Astrocyte of the hippocampus (primary cell): Measurements from ENCODE around the gene FAM222A.
A peak's percentile ranks its signal among the peaks of the same experiment; 100 is the strongest.

Experiments
- DNase-seq: peaks from one replicate; pipeline ENCODE4 v3.0.0; 2011; ENCODE audit warnings: low read depth, low spot score

FAM222A gene

DNA sequence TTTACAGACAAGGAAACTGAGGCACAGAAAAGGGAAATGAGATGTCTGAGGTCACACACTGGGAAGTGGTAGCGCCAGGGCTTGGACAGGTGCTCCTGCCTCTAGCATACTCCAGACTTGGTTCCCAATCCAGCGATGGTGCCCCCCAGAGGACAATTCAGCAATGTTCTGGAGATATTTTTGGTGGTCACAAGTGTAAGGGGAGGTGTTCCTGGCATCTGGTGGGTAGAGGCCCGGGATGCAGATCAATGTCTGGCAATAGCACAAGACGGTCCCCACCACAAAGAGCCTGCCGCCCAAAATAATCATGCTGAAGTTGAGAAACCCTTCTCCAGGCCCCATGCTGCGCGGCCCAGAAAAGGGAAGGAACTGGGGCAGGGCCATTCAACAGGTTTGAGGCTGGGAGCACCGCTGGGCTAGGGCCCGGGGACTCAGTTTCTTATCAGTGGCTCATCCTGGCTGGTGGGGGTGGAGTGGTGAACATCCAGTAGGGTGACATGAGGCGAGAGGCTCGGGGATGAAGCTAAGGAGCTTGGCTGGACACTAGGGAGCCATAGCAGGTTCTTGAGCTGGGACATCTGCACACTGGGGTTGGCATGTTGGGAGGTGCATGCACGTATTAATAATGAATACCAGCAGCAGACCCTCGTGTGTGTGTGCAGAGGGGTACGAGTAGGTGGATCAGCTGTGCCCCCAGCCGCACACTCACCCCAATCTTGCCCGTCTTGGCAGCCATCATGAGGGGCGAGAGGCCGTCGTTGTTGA, 84.5 kb downstream of the FAM222A start:
- DNase-seq: no peak

DNA sequence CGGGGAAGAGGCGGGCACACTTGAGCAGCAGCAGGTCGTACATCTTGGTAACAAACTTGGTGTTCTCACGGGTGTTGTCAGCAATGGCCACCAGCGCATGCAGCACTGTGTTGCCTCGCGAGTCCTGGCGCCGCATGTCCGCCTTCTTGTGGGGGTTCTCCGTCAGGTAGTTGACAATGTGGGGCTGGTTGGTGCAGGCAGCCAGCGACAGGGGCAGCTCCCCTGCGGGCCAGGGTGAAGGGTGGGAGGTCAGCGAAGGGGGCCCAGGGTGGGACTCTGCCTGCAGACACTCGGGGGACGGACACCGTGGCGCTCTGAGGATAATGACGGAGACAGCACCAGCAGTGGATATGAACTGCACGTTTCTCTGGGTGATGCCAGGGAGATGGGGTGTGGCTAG, 85.1 kb downstream of the FAM222A start:
- no peak for DNase-seq

GRCh38 chr12:109800536-109800935, 86.9 kb downstream of the FAM222A start:
- DNase-seq: no peak

GRCh38 chr12:109802828-109803227, 89.2 kb downstream of the FAM222A start:
- no peak for DNase-seq

- DNase-seq: no peak
Observed at GRCh38 chr12:109803678-109804077, 90.1 kb downstream of the FAM222A start.

DNA sequence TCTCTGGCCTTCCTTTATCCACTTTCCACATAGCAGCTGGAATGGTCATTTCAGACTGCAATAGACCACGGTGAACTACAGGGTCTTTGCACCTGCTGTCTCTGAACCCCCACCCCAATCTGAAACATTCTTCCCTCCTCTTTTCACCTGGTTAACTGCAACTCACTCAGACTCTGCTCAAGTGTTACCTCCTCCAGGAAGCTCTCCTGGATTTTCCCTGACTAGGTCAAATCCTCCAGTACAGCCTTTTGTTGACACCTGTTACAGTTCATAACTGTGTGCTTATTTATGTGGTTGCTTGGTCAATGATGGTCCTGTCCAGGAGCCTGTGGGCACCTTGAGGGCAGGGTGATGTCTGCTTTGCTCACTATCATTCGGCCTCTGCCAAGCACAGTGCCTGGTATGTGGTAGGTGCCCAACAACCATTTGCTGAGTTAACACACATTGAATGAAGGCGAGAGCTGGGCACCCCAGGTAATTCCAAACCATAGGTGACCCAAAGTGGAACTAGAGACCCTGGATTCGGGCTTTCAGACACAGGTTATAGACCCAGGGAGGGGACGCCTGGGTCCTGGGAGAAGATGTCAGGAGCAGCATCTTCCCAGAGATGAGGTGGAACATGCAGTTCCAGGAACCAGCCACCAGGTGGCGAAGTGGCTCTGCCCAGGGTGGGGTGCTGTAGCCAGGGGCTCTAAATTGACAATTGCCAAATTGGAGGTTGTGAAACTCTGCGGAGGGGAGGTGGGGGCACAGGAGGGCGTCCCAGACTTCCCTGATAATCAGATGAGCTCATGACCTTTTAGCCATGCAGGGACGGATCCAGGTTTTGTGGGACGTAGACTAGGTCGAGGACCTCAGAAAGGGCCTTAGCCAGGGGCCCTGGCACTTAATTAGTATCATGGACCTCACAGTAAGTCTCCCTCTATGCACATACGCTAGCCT, 91.5 kb downstream of the FAM222A start:
- peak; percentile 70 for DNase-seq

DNA sequence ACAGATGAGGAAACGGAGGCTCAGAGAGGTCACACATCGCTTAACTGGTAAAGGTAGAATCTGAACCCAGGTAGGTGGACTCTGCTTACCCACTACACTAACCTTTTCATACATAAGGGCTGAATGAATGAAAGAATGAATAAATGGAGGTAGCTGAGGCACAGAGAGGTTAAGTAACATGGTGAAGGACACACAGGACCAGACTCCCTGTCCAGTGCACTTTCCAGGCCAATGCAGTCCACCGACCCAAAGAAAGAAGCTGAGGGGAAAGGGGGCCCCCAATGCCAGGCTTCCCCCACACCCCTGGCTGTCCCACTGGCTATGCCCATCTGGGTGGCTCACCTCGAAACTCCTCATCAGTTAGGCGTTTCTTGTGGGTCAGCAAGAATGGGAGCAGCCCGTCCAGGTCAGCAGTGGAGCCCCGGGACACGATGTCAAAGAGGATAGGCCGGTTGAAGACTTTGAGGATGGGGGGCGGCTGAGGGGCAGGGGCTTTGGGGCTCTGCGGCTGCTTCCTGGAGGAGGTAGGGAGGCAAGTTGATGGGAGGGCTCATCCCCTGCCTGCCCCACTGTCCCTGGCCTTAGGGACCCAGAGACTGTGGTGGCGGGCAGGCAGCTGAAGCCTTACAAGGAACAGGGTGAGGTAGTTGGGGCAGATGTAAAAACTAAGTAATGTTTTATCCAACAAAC, 94.5 kb downstream of the FAM222A start:
- no peak for DNase-seq

DNA sequence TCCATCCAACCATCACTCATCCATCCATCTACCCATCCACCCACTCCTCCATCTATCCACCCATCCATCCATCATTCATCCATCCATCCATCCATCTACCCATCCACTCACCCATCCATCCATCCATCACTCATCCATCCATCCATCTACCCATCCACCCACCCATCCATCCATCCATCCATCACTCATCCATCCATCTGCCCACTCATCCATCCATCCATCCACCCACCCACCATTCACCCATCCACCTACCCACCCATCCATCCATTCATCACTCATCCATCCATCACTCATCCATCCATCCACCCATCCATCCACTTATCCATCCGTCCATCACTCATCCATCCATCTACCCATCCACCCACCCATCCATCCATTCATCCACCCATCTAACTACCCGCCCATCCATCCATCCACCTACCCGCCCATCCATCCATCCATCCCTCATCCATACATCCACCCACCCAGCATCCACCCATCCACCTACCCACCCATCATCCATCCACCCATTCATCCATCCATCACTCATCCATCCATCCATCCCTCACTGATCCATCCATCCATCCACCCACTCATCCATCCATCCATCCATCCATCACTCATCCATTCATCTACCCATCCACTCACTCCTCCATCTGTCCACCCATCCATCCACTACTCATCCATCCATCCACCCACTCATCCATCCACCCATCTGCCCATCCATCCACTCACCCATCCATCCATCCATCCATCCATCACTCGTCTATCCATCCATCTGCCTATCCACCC, 95.4 kb downstream of the FAM222A start:
- DNase-seq: no peak

DNA sequence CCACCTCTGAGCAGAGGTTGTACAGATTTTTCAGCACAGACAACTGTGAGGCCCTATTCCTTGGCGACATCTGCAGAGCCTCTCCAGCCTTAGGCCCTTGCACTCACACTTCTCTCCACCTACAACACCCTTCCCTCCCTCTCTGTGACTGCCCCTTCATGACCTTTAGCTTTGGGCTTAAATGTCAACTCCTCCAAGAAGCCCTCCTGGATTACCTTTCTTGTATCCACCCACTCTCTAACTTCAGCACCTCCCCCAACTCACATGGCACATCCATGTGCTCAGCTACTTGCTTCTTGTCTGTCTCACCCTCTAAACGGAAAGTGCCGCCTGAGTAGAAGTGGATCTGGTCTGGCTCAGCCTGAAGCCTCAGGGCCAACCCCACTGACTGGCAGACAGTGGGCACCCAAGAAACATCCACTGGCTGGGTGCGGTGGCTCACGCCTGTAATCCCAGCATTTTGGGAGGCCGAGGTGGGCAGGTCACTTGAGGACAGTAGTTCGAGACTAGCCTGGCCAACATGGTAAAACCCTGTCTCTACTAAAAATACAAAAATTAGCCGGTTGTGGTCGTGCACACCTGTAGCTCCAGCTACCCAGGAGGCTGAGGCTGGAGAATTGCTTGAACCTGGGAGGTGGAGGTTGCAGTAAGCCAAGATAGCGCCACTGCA, 97.5 kb downstream of the FAM222A start:
- DNase-seq: no peak

DNA sequence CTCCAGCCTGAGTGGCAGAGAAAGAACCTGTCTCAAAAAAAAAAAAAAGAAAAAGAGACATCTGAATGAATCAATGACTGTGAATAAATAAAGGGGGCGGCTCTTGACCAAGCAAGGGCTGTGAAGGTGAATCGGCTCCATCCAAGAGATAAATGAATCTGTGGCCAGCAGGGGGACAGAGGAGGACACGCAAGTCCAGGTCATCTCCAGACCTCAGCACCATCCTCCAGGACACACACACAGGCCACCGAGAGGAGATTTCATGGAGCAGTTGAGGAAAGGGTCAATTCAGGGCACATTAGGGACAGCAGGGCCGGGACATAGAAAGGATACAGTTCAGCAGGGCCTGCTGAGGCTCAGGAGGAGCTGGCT, 98.0 kb downstream of the FAM222A start:
- no peak for DNase-seq

GRCh38 chr12:109813810-109814416, 100.3 kb downstream of the FAM222A start:
- no peak for DNase-seq

GRCh38 chr12:109814600-109815150, 101.0 kb downstream of the FAM222A start:
- DNase-seq: no peak

- DNase-seq: no peak
Observed at GRCh38 chr12:109815225-109815624, 101.6 kb downstream of the FAM222A start.

DNA sequence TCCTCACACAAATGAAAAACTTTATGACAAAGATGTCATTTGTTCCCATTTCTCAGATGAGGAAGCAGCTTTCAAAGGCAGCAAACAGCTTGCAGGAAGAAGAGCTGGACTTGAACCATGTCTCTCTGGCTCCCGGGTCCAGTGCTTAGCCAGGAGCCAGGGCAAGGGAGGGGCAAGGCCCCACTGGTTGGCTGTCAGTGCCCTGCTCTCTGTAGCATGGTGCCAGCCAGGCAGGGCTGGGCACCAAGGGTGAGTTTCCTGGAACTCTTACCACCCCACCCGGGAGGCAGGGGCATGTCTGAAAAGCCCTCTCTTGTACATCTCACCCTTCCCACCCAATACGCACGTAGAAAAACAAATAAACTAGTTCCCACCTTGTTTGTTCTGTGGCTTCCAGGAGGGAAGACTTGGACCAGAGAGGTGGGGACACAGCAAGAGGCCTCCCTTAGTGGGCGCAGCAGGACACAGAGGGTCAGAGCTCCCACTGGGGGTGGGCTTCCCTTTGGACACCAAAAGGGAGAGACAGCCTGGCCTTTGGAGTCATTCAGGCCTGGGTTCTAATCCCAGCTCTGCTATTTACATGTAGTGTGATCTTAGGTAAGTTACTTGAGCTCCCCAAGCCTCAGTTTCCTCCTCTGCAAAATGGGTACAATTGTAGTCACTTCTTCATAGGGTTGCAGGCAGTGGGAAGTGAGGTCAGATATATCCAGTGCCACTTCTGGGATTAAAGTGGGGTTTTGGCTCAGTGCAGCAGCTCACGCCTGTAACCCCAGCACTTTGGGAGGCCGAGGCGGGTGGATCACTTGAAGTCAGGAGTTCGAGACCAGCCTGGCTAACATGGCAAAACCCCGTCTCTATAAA, 102.4 kb downstream of the FAM222A start:
- no peak for DNase-seq

GRCh38 chr12:109816870-109817269, 103.2 kb downstream of the FAM222A start:
- no peak for DNase-seq

DNA sequence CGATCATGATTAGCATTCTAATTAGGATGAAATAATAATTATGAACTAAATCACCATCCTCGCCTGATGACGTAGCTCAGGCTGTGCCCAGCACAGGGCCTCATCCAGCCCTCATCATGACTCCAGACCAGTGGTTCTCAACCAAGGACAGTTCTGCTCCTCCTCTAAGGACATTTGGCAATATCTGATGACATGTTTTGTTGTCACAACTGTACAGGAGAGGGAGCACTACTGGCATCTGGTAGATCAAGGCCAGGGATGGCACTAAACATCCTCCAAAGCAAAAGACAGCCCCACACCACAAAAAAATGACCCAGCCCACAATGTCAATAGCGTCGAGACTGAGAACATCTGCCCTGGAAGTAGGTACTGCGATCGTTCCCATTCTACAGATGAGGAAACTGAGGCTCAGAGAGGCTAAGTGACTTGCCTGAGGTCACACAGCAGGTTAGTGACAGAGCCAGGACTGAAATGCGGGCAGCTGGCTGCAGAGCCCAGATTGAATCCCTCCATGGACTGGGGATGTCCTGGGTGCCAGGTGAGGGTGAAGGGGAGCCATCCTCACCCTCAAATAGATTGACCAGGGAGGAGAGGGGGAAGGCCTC, 104.1 kb downstream of the FAM222A start:
- no peak for DNase-seq

DNA sequence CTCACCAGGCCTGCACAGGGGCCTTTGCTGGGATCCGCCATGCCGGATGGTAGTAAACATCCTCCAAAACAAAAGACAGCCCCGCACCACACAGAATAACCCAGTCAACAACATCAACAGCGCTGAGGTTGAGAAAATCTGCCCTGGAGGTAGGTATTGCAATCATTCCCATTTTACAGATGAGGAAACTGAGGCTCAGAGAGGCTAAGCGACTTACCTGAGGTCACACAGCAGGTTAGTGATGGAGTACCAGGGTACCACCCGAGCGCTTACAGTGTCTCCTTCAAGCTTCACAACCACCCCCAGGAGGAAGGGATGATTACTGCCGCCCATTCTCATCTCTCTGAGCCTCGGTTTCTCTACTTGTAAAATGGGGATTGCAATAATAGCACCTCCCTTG, 104.6 kb downstream of the FAM222A start:
- DNase-seq: no peak

GRCh38 chr12:109818905-109819500, 105.4 kb downstream of the FAM222A start:
- peak; percentile 34 for DNase-seq
